Astrocyte of the spinal cord (primary cell): ENCODE data around the gene NCOA3.
A peak's percentile ranks its signal among the peaks of the same experiment; 100 is the strongest.
"Not testable (repeated sequence)": the region's sequence is repeated elsewhere in the genome, so short reads cannot be mapped to it uniquely, and the experiment has no call there.

ENCODE experiments used
- DNase-seq: peaks from one replicate; pipeline ENCODE4 v3.0.0; 2011; ENCODE audit warnings: low read depth, low spot score
- H3K4me3 ChIP-seq: 2 replicates; pipeline ENCODE4 v1.5.1; 2011; ENCODE audit warnings: low read depth, mild to moderate bottlenecking, low read length, moderate library complexity
- in situ Hi-C: cut with HindIII; loops from 2 replicates; pipeline ENCODE4 v1.10.0; 2017; ENCODE audit warnings: low sequenced_read_pairs
- TF ChIP-seq, protein P1 (sequence below): IDR thresholded peaks from 2 replicates; pipeline ENCODE4 v1.5.1; 2012; ENCODE audit warnings: low read depth, mild to moderate bottlenecking, low read length, inconsistent platforms

NCOA3 gene

DNA sequence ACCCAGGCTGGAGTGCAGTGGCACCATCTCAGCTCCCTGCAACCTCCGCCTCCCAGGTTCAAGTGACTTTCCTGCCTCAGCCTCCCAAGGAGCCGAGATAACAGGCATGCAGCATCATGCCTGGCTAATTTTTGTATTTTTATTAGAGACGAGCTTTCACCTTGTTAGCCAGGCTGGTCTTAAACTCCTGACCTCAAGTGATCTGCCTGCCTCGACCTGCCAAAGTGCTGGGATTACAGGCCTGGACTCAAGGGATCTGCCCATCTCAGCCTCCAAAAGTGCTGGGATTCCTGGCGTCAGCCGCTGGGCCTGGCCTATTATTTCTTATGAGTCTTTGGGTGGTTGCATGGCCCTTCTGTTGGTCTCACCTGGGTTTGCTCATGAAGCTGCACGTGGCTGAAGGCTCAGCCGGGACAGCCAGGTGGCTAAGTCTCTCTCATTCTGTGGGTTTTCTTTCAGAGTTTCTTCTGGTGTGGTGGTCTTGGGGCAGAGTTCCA, 45.6 kb upstream of the NCOA3 start:
- in situ Hi-C loops: no loop called here
- DNase-seq: no peak
- no peak overlapping the region for H3K4me3 ChIP-seq
- TF ChIP-seq, protein P1, sequence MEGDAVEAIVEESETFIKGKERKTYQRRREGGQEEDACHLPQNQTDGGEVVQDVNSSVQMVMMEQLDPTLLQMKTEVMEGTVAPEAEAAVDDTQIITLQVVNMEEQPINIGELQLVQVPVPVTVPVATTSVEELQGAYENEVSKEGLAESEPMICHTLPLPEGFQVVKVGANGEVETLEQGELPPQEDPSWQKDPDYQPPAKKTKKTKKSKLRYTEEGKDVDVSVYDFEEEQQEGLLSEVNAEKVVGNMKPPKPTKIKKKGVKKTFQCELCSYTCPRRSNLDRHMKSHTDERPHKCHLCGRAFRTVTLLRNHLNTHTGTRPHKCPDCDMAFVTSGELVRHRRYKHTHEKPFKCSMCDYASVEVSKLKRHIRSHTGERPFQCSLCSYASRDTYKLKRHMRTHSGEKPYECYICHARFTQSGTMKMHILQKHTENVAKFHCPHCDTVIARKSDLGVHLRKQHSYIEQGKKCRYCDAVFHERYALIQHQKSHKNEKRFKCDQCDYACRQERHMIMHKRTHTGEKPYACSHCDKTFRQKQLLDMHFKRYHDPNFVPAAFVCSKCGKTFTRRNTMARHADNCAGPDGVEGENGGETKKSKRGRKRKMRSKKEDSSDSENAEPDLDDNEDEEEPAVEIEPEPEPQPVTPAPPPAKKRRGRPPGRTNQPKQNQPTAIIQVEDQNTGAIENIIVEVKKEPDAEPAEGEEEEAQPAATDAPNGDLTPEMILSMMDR: no peak

- DNase-seq: peak; percentile 69
- TF ChIP-seq, protein P1: no peak
These were observed 44.5 kb upstream of the NCOA3 start for GRCh38 chr20:47456952-47457724.

DNA sequence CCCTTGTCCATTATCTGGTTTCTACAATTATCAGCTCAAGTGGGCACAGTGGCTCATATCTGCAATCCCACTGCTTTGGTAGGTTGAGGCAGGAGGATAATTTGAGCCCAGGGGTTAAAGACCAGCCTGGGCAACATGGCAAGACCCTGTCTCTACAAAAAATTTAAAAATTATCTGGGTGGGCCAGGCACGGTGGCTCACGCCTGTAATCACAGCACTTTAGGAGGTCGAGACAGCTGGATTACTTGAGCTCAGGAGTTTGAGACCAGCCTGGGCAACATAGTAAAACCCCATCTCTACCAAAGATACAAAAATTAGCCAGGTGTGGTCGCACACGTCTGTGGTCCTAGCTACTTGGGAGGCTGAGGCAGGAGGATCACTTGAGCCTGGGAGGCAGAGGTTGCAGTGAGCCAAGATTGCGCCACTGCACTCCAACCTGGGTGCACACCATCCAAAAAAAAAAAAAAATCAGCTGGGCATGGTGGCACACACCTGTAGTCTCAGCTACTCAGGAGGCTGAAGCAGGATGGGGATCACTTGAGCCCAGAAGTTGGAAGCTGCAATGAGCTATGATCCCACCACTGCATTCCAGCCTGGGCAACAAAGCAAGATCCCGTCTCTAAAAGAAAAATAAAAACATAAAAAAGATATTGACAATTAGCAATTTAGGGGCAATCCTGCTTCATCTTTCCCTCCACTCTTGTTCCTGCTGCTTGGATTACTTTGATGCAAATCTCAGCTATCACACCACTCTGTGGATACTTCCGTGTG, 43.2 kb upstream of the NCOA3 start:
- in situ Hi-C loops, H3K4me3 ChIP-seq: not testable (repeated sequence)

More at GRCh38 chr20:47456952-47457724, 44.5 kb upstream of the NCOA3 start:
- in situ Hi-C loops: no loop called here
- H3K4me3 ChIP-seq: no peak overlapping the region

DNA sequence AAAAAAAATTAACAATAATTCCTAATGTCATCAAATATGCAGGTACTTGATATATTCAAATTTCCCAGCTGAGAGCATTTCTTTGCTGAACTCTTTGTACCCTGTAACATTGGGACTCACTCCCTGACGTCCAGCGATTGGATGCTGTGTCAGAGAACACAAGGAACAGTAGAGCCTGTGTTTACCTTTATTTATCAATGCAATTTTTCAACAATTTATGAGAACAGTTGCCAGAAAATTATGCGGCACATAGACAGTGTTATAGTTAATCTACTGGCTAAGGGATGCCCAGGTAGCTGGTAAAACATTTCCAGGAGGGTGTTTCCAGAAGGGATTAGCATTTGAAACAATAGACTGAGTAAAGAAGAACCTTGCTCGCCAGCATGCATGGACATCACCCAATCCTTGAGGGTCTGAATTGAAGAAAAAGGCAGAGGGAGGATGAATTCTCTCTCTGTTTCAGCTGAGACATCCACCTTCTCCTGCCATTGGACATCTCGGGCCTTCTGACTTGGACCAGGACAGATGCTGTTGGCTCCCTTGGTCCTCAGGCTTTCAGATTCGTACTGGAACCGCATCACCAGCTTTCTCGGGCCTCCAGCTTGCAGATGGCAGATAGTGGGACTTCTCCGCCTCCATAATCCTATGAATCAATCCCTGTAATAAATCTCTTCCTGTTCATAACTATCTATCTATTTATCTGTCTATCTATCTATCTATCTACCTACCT, 42.2 kb upstream of the NCOA3 start:
- TF ChIP-seq, protein P1: no peak
- H3K4me3 ChIP-seq: no peak overlapping the region
- in situ Hi-C loops: no loop called here
- DNase-seq: no peak

More for the DNA sequence above, 43.2 kb upstream of the NCOA3 start:
- not testable (repeated sequence) for DNase-seq

DNA sequence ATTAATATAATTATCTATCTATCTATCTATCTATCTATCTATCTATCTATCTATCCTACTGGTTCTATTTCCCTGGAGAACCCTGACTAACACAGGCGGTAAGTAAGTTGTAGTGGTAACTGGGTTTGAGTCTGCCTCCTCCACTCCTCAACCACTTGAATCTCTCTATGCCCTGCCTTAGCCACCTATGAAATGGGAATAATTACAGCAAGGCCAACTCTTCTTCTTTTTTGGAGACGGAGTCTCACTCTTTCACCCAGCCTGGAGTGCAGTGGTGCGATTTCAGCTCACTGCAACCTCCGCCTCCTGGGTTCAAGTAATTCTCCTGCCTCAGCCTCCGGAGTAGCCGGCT, 41.0 kb upstream of the NCOA3 start:
- DNase-seq, H3K4me3 ChIP-seq, in situ Hi-C loops: not testable (repeated sequence)

DNA sequence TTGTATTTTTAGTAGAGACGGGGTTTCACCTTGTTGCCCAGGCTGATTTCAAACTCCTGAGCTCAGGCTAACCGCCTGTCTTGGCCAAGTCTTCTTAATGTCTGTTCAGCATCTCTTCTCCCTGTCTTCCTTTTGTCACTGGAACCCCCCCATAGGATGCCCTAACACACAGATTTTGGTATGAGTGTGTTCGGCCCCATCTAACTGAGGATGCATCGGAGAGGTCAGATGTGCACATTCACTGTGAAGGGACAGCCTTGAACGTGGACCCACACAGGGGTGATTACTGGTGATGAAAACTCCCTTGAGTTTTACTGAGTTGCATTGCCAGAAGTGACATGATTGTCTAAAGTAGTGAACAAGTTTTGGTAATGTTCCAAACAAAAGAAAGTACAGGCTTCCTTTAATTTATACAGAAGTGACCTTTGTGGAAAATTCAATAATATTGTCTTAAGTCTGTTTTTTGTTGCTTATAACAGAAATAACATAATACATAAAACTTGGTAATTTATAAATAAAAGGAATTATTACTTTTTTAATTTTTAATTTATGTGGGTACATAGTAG, 40.5 kb upstream of the NCOA3 start:
- DNase-seq: no peak
- in situ Hi-C loops: no loop called here
- no peak overlapping the region for H3K4me3 ChIP-seq
- TF ChIP-seq, protein P1: no peak

DNA sequence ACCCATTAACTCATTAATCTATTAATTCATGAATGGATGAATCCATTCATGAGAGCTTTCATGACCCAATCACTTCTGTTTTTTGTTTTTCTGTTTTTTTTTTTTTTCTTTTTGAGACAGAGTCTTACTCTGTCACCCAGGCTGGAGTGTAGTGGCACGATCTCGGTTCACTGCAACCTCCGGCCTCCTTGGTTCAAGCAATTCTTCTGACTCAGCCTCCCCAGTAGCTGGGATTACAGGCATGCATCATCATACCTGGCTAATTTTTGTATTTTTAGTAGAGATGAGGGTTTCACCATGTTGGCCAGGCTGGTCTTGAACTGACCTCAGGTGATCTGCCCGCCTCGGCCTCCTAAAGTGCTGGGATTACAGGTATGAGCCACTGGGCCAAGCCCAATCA, 39.8 kb upstream of the NCOA3 start:
- DNase-seq, H3K4me3 ChIP-seq, in situ Hi-C loops: not testable (repeated sequence)
